ENCODE measurements around the gene PHF19. TPM values are rescaled to one million over a fixed set of nuclear protein-coding genes. Genes with fewer than 3 reads are reported as not detected.

The PHF19 gene
- total RNA-seq, 1 donor from 2014 or later, result 24.4 TPM

DNA sequence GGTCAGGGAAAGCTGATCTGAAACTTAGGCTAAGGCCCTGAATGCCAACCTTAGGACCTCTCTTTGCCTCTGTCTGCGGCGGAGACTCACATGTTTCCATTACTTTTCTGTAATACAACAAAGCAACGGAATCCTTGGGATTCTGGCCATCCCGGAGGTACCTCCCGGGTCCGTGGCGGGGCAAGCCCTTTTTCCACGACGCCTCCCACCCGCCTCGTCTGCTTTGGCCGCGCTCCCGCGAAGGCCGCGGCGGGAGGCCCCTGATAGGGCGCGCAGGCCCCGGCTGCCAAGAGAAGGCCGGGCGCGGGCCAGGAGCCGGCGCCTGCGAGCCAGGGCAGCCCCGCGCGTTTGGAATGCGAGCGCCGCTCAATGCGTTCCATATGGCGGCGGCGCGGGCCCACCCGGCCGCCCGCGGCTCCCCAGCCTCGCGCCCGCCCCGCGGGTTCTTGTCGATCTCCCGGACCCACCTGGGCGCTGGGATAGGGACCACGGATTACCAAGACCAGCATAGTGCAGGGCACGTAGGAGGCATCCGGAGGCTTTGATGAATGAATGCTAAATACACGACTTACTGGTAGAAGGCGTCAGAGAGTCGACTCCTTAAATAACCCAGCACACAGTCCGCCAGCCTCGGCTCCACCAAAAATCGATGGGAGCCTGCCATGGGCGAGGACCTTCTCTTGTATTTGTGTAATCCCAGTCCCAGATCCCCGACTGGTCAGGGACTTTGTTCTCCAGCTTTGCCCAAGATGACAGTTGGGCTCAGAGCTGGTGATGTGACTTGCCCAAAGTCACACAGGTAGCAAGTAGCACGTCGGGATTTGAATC lies 17.5 kb upstream of the PHF19 start:
- TF ChIP-seq, protein P1, sequence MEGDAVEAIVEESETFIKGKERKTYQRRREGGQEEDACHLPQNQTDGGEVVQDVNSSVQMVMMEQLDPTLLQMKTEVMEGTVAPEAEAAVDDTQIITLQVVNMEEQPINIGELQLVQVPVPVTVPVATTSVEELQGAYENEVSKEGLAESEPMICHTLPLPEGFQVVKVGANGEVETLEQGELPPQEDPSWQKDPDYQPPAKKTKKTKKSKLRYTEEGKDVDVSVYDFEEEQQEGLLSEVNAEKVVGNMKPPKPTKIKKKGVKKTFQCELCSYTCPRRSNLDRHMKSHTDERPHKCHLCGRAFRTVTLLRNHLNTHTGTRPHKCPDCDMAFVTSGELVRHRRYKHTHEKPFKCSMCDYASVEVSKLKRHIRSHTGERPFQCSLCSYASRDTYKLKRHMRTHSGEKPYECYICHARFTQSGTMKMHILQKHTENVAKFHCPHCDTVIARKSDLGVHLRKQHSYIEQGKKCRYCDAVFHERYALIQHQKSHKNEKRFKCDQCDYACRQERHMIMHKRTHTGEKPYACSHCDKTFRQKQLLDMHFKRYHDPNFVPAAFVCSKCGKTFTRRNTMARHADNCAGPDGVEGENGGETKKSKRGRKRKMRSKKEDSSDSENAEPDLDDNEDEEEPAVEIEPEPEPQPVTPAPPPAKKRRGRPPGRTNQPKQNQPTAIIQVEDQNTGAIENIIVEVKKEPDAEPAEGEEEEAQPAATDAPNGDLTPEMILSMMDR (IDR thresholded peaks at IDR 0.05), result no peak
- intact Hi-C loops (cut with DNase I), result no loop called here
- peak overlapping the region; percentile 46 for H3K27ac ChIP-seq
- H3K4me1 ChIP-seq, result peaks cover 31% of the 10 kb centered on the region
- H3K9me3 ChIP-seq, result no peaks in the 10 kb centered on the region
- H3K4me3 ChIP-seq, result peak overlapping the region; percentile 19
- H3K36me3 ChIP-seq, result no peaks in the 10 kb centered on the region
- DNase-seq (no peak), ATAC-seq (peak; percentile 75 to 78)
- H3K27me3 ChIP-seq (ENCODE audit: low read depth), result peaks cover 3% of the 10 kb centered on the region

DNA sequence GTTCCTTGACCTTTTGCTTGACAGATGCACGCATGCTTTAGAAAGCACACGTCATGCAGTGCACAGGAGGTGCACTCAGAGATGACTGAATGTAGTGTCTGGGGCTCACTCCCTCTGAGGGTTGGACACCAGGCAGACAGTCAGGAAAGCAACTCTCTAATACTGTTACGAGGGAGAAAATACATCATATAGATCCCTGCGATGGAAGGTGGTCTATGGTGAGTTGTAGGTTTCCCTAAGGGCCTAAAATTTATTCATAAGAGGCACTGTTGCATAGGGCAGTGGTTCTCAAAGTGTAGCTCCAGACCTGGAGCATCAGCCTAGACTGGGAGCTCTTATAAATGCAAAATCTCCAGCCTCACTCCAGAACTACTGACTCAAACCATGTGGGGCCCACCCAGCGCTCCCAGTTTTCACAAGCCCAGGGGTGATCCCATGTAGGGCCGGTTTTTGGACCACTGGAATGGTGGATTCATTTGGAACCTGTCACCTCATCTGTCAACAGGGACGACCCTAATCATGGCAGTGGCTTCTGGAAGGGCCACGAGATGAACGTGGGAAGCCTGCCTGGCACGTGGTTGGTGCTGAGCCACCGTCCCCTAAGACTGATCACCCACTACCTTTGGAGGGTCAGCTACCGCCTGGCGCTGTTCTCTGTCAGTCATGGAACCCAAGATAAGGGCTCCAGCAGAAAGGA lies 16.8 kb upstream of the PHF19 start:
- peak overlapping the region; percentile 31 for H3K27ac ChIP-seq
- H3K4me1 ChIP-seq, result peaks cover 31% of the 10 kb centered on the region
- ATAC-seq (no peak), DNase-seq (no peak)
- no peaks in the 10 kb centered on the region for H3K36me3 ChIP-seq
- no peak overlapping the region for H3K4me3 ChIP-seq
- TF ChIP-seq, protein P1 (IDR thresholded peaks at IDR 0.05), result no peak
- peaks cover 3% of the 10 kb centered on the region for H3K27me3 ChIP-seq (ENCODE audit: low read depth)
- intact Hi-C loops (cut with DNase I), result no loop called here
- no peaks in the 10 kb centered on the region for H3K9me3 ChIP-seq

DNA sequence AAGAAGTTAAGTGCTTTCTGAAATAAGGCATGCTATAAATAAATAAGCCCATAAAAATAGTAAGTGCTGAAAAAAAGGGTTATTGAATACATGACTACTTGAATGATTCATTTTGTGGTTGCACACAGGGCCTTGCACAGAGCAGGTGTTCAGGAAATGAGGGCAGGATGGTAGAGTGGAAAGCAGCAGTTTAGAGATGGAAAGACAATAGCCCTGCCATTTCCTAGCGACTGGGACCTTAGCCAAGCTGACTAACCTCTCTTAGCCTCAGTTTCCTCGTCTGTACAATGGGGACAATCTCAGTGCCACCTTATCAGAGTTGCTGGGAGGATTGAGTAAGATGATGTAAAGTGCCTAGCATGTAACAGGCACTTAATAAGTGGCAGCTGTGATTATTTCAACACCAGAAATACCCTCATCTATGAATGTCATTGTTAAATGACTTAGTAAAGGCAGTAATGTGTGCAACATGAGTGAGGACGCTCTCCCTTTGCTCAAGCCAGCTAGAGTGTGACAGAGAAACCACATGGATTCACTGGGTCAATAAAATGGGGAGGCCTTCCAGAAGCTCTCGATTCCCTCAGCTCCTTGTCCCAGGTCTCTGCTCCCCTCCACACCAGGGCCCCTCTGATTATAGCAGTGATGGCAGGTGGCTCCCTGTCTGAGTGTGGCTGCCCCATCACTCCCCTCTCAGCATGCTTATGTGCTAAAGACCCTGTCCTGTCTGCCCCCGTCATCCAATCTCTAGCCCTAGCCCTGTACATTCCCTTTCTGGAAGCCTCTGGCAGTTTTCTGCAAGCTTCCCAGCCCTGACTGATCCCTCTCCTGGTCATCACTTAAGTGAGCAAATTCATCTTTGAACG lies 16.0 kb upstream of the PHF19 start:
- Histone ChIP-seq H3K27ac (peak overlapping the region; percentile 19), H3K36me3 (no peaks in the 10 kb centered on the region), H3K27me3 (ENCODE audit: low read depth) (peaks cover 3% of the 10 kb centered on the region), H3K4me3 (no peak overlapping the region), H3K4me1 (peaks cover 31% of the 10 kb centered on the region), H3K9me3 (no peaks in the 10 kb centered on the region)
- intact Hi-C loops (cut with DNase I), result no loop called here
- ATAC-seq (no peak), DNase-seq (no peak)
- TF ChIP-seq, protein P1 (IDR thresholded peaks at IDR 0.05), result no peak

DNA sequence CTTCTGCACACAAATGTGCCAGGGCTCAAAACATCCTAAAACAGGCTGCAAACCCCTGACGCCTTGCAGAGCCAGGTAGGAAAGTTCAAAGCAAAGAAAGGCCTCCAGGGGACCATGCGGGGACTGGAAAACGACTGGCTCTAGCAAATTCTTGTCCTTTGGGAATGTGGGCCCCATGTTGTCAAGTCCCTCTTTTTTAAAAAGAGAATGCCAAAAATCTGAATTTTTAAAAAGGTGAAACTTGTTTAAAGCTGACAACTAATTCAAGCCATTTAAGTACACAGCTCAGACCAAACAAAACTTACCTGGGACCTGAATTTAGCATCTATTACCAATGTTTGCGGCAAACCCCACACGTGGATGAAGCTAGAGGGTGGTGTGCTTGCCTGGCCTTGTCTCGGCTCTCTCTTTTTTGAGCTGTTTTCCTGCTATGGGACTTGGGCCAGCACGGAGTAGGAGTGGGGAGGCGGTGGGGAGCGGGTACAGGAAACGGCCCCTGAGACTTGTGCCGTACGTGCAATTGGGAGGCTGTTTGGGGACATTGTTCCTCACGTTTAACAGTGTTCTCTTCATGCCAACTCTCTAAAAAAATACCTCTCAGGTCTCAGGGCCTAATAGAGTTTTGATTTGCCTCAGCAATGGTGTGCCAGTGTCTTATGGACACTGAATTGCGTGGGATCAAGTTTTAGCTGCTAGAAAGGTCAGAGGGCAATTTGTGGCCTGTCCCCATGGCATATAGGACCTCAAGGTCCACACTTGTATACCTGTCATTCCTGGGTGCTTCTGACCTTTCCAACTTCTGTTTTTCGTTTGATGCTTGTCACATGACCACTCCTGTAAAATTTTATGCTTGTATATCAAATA lies 15.1 kb upstream of the PHF19 start:
- DNase-seq (no peak), ATAC-seq (no peak)
- no peak overlapping the region for H3K4me3 ChIP-seq
- intact Hi-C loops (cut with DNase I), result no loop called here
- TF ChIP-seq, protein P1 (IDR thresholded peaks at IDR 0.05), result no peak
- no peaks in the 10 kb centered on the region for H3K9me3 ChIP-seq
- peaks cover 28% of the 10 kb centered on the region for H3K4me1 ChIP-seq
- H3K27me3 ChIP-seq (ENCODE audit: low read depth), result peaks cover 3% of the 10 kb centered on the region
- H3K36me3 ChIP-seq, result no peaks in the 10 kb centered on the region
- peak overlapping the region; percentile 26 for H3K27ac ChIP-seq
